WTC11 (cell line): Measurements from ENCODE around the gene C1R. TPM values are rescaled to one million over a fixed set of nuclear protein-coding genes. Genes with fewer than 3 reads are reported as not detected.

Source experiments
- ATAC-seq: fragments of 200-7000 bp; cut with Tn5 transposase; 2 replicates; pipeline ENCODE4 v1.10.0; 2021; ENCODE audit warnings: mild to moderate bottlenecking, moderate library complexity
- CTCF ChIA-PET: fragments of 300-600 bp; sonication (Branson Sonifier 250); formaldehyde crosslinking; loops from one replicate; lab custom pipeline; 2021; ENCODE audit warnings: antibody characterized with exemption; lab: Charles Lee
- POLR2A ChIA-PET: fragments of 350-600 bp; sonication (Branson Sonifier 250); formaldehyde crosslinking; loops from one replicate; lab custom pipeline; 2021; ENCODE audit warnings: antibody characterized with exemption; lab: Charles Lee
- DNase-seq: peaks from one replicate; pipeline ENCODE4 v3.0.0; 2021; ENCODE audit warnings: low spot score
- H3K27ac Mint-ChIP-seq: 2 replicates; pipeline ENCODE4 v1.8.0; 2021; ENCODE audit warnings: mixed read lengths
- H3K27me3 Mint-ChIP-seq: 2 replicates; pipeline ENCODE4 v1.8.0; 2021; ENCODE audit warnings: low read depth, mild to moderate bottlenecking, moderate library complexity, mixed read lengths
- H3K36me3 Mint-ChIP-seq: 2 replicates; pipeline ENCODE4 v1.8.0; 2021; ENCODE audit warnings: mixed read lengths
- H3K4me1 Mint-ChIP-seq: 2 replicates; pipeline ENCODE4 v1.8.0; 2022; ENCODE audit warnings: mixed read lengths
- H3K4me3 Mint-ChIP-seq: 2 replicates; pipeline ENCODE4 v1.8.0; 2021; ENCODE audit warnings: mild to moderate bottlenecking, moderate library complexity, mixed read lengths
- H3K9me3 Mint-ChIP-seq: 2 replicates; pipeline ENCODE4 v1.8.0; 2021; ENCODE audit warnings: mixed read lengths
- AFF4 ChIP-seq: sonication (generic); formaldehyde crosslinking; IDR thresholded peaks from 2 replicates; pipeline ENCODE4 v1.8.1; 2023; ENCODE audit warnings: mild to moderate bottlenecking, missing genetic modification reagents, borderline replicate concordance
- ATF2 ChIP-seq: sonication (generic); formaldehyde crosslinking; IDR thresholded peaks from 2 replicates; pipeline ENCODE4 v1.8.1; 2022; ENCODE audit warnings: low read depth, missing genetic modification reagents, borderline replicate concordance
- CBFB ChIP-seq: sonication (generic); formaldehyde crosslinking; IDR thresholded peaks from 2 replicates; pipeline ENCODE4 v1.8.1; 2022; ENCODE audit warnings: mild to moderate bottlenecking, low read depth, missing genetic modification reagents
- CTCF ChIP-seq: fragments of 200-600 bp; IDR thresholded peaks from 2 replicates; pipeline ENCODE4 v1.8.0; 2022; ENCODE audit warnings: antibody characterized with exemption
- E2F1 ChIP-seq: sonication (generic); formaldehyde crosslinking; IDR thresholded peaks from 2 replicates; pipeline ENCODE4 v1.8.0; 2022; ENCODE audit warnings: mild to moderate bottlenecking, missing genetic modification reagents
- E2F5 ChIP-seq: sonication (generic); formaldehyde crosslinking; IDR thresholded peaks from 2 replicates; pipeline ENCODE4 v1.8.1; 2022; ENCODE audit warnings: mild to moderate bottlenecking, moderate library complexity, missing genetic modification reagents
- ETV6 ChIP-seq: sonication (generic); formaldehyde crosslinking; IDR thresholded peaks from 2 replicates; pipeline ENCODE4 v1.8.1; 2022; ENCODE audit warnings: mild to moderate bottlenecking, missing genetic modification reagents
- FOXK1 ChIP-seq: sonication (generic); formaldehyde crosslinking; IDR thresholded peaks from 2 replicates; pipeline ENCODE4 v1.8.0; 2022; ENCODE audit warnings: mild to moderate bottlenecking, moderate library complexity, missing genetic modification reagents
- HMGXB4 ChIP-seq: sonication (generic); formaldehyde crosslinking; IDR thresholded peaks from 2 replicates; pipeline ENCODE4 v1.8.1; 2023; ENCODE audit warnings: mild to moderate bottlenecking, moderate library complexity, missing genetic modification reagents
- MAX ChIP-seq: sonication (generic); formaldehyde crosslinking; IDR thresholded peaks from 2 replicates; pipeline ENCODE4 v1.8.0; 2022; ENCODE audit warnings: mild to moderate bottlenecking, missing genetic modification reagents
- NR2C2 ChIP-seq: sonication (generic); formaldehyde crosslinking; IDR thresholded peaks from 2 replicates; pipeline ENCODE4 v1.8.0; 2022; ENCODE audit warnings: mild to moderate bottlenecking, missing genetic modification reagents
- TEAD1 ChIP-seq: sonication (generic); formaldehyde crosslinking; IDR thresholded peaks from 2 replicates; pipeline ENCODE4 v1.8.0; 2022; ENCODE audit warnings: mild to moderate bottlenecking, missing genetic modification reagents
- USF1 ChIP-seq: sonication (generic); formaldehyde crosslinking; IDR thresholded peaks from 2 replicates; pipeline ENCODE4 v1.8.0; 2022; ENCODE audit warnings: mild to moderate bottlenecking, missing genetic modification reagents
- ZNF138 ChIP-seq: sonication (generic); formaldehyde crosslinking; conservative IDR thresholded peaks from 2 replicates; pipeline ENCODE4 v1.8.1; 2022; ENCODE audit warnings: mild to moderate bottlenecking, moderate library complexity, missing genetic modification reagents
- ZNF263 ChIP-seq: sonication (generic); formaldehyde crosslinking; IDR thresholded peaks from 2 replicates; pipeline ENCODE4 v1.8.1; 2022; ENCODE audit warnings: low read depth, mild to moderate bottlenecking, moderate library complexity, missing genetic modification reagents
- ZNF396 ChIP-seq: fragments of 250-450 bp; sonication (Bioruptor Pico); IDR thresholded peaks from 2 replicates; pipeline ENCODE4 v1.8.0; 2021; ENCODE audit warnings: mild to moderate bottlenecking, moderate library complexity, borderline replicate concordance
- ZNF532 ChIP-seq: fragments of 250-450 bp; sonication (Bioruptor Pico); IDR thresholded peaks from 2 replicates; pipeline ENCODE4 v1.9.0; 2021; ENCODE audit warnings: mild to moderate bottlenecking, borderline replicate concordance
- total RNA-seq: library from RNA; stranded (reverse); gene quantifications from 3 replicates; pipeline ENCODE4 v1.2.3, GENCODE V29; 2021

The C1R gene
- total RNA-seq, 1 experiment from 2014 or later, result 8.4 TPM

GRCh38 chr12:7039403-7039802, 52.8 kb downstream of the C1R start:
- Mint-ChIP-seq H3K27ac (no peak overlapping the region), H3K4me1 (peaks cover 29% of the 10 kb centered on the region), H3K27me3 (no peaks in the 10 kb centered on the region), H3K36me3 (0 out of 2 replicates have a peak, but pooled peaks cover 5% of the 10 kb centered on the region), H3K9me3 (peaks cover 11% of the 10 kb centered on the region), H3K4me3 (no peak overlapping the region)
- CTCF ChIA-PET, result interaction anchor here (0.6 to 1.2 kb wide), 3 partner anchors 14 to 601 kb away, joined by 3 to 7 read pairs (median 4); no protein-coding TSS in a partner anchor
- POLR2A ChIA-PET, result no interaction called here
- TF ChIP-seq FOXK1 (CRISPR knock-in tag), result no peak
- no peak for TF ChIP-seq ZNF138 (CRISPR knock-in tag)
- TF ChIP-seq NR2C2, result no peak
- no peak for TF ChIP-seq E2F5 (CRISPR knock-in tag)
- TF ChIP-seq CBFB (CRISPR knock-in tag), result no peak
- no peak for TF ChIP-seq USF1
- TF ChIP-seq ZNF263 (CRISPR knock-in tag), result no peak
- no peak for TF ChIP-seq CTCF
- TF ChIP-seq E2F1 (CRISPR knock-in tag), result no peak
- TF ChIP-seq MAX (CRISPR knock-in tag), result no peak
- TF ChIP-seq ATF2, result no peak
- TF ChIP-seq TEAD1, result no peak
- no peak for TF ChIP-seq ETV6 (CRISPR knock-in tag)
- no peak for DNase-seq
- no peak for ATAC-seq

- Mint-ChIP-seq H3K36me3 (0 out of 2 replicates have a peak, but pooled peaks cover 5% of the 10 kb centered on the region), H3K9me3 (peaks cover 11% of the 10 kb centered on the region), H3K27ac (peak overlapping the region; percentile 42; the same call in 1 of the 2 replicates), H3K4me3 (no peak overlapping the region), H3K27me3 (no peaks in the 10 kb centered on the region), H3K4me1 (peaks cover 29% of the 10 kb centered on the region)
- DNase-seq (no peak), ATAC-seq (no peak)
- ChIA-PET POLR2A (no interaction called here), CTCF (interaction anchor here (0.6 to 1.2 kb wide), 5 partner anchors 14 to 71 kb away, joined by 3 to 7 read pairs (median 4); partner anchors contain the start of genes C1RL and LPCAT3)
- TF ChIP-seq ZNF396 (CRISPR knock-in tag) (no peak), E2F5 (CRISPR knock-in tag) (no peak), HMGXB4 (CRISPR knock-in tag) (no peak), ZNF532 (no peak), AFF4 (CRISPR knock-in tag) (no peak)
Measured at GRCh38 chr12:7038591-7038990, 53.7 kb downstream of the C1R start.
